Stimulated activated CD8-positive, alpha-beta memory T cell treated with anti-CD3 and anti-CD28 coated beads, Interleukin-7, amount 100 ng/mL, for 24 hours (primary cell): ENCODE data around the gene RGS14.

ENCODE experiments used
- DNase-seq: peaks from one replicate; pipeline ENCODE4 v3.0.0-alpha.2; 2020; ENCODE audit warnings: low read depth

RGS14 gene

DNA sequence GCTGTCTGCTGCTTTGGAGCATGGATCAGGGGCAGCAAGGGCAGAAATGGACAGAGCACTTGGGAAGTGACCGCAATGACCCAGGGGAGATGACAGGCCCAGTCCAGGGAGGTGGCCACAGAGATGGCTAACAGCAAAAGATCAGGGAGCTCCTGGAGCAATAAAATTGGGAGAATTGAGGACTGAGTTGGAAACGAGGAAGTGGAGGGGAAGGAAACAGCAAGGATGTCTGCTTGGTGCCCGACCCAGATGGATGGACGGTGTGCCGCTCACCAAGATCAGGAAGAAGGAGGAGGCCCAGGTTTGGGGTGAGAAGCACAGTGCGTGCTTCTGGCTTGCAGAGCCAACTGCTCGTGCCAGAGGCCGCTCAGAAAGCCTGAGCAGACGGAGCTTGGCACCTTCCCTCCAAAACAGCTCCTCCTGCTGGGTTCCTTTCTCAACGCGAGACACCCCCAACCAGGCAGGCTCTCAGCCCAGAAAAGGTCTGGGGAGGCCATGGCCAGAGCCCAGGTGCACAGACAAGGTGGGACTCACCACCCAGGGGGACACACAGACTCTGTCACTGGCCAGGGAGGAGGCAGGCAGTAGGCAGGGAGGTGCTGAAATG is 24.8 kb downstream of the RGS14 start:
- no peak for DNase-seq

DNA sequence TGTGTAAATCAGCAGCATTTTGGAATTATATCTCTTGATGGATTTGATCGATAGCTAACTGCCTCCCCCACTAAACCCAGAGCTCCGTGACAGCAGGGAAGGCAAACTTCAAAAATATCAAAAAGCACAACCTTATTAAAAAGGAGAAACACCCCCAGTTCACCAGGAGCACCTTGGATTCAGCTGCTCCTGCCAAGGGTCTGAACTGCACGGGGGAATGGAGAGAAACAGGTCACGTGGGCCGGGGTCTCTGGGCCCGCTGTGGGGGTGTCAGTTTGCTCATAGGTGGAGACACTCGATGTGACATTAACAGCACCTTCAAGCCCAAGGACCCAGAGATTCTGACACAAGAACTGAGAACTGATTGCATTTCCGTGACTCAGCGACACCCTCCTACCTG is 25.5 kb downstream of the RGS14 start:
- no peak for DNase-seq

DNA sequence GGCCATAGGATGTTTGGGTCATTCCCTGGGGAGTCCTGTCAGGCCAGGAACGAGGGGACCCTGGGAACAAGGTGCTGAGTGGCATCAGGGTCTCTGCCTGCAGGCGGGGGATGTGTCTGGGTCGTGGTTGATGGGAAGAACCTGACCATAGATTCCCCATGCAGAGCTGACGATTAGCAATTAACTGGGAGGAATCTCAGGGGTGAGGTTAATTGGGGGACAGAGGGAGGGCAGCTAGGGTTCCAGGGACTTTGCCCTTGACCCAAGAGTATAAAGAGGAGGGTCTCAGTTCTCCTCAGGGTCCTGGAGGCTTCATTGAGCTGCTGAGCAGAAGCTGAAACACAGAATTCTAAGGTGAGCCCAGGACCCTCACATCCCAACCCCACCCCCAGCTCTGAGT is 26.4 kb downstream of the RGS14 start, which contains the start of gene SLC34A1:
Gene SLC34A1 (plus strand): TSS at position 301 of the 400 bp plus-strand sequence. CDS start 1,308 bp downstream, outside the sequence.
- DNase-seq: no peak

DNA sequence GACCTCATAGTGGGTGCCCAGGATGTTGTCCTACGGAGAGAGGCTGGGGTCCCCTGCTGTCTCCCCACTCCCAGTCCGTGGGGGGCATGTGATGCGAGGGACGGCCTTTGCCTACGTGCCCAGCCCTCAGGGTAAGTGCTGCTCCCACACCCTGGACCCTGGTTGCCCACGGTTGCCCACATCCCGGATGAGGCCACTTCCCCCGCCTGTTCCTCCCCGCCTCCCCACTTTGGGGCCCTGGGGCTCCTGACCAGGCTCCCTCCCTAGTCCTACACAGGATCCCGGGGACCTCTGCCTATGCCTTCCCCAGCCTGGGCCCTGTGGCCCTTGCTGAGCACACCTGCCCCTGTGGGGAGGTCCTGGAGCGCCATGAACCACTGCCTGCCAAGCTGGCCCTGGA is 28.0 kb downstream of the RGS14 start:
- DNase-seq: no peak

DNA sequence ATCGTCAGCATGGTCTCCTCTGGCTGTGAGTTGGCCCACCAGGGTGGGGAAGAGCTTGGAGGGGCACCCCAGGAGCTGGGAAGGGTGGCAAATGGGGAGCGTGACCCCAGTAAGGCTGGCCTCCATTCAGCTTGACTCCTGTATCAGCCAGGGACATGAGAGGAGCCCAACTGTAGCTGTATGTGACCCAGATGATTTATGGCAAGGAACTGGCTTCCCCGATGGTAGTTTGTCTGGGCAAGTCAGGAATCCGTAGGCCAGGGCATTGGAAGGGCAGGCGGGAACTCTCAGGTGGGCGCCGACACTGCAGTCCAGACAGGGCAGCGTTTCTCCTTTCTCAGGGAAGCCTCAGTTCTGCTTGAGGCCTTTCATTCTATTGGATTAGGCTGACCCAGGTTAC is 28.8 kb downstream of the RGS14 start:
- DNase-seq: no peak

DNA sequence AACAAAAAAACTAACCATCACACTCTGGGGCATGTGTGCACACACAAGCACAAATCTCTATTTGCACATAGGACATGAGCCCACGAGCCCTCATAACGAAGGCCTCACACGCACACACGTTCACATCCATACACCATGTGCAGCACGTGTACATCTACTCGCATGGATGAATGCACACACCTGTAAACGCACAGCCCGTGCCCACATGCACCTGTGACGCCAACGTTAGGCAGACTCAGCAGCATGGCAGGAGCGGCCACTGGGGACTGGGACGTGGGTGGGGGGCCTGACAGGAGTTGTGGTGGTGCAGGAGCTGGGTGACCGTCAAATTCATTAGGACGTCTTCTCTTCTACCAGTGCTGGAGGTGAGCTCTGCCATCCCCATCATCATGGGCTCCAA is 29.7 kb downstream of the RGS14 start:
- no peak for DNase-seq

DNA sequence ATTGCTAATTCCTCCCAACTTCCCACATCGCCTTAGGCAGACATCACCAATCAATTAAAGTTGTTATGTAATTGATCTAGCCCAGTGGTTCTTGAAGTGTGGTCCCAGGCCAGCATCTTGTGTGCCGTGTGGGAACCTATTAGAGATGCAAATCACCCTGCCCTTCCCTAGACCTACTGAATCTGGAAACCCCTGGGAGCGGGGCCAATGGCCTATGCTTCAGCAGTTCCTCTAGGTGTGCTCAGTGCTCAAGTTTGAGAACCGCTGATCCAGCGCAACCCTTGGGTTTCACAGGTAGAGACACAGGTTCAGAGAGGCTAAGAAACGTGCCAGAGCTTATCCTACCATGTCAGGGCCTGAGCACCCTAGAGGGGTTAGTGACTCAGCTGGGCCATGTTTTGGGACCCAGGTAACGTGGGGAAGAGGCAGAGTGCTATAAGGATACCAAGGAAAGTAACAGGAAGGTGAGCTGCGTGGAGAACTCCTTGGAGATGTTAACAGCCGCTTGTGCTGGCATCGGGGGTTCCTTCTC is 30.9 kb downstream of the RGS14 start:
- DNase-seq: no peak

DNA sequence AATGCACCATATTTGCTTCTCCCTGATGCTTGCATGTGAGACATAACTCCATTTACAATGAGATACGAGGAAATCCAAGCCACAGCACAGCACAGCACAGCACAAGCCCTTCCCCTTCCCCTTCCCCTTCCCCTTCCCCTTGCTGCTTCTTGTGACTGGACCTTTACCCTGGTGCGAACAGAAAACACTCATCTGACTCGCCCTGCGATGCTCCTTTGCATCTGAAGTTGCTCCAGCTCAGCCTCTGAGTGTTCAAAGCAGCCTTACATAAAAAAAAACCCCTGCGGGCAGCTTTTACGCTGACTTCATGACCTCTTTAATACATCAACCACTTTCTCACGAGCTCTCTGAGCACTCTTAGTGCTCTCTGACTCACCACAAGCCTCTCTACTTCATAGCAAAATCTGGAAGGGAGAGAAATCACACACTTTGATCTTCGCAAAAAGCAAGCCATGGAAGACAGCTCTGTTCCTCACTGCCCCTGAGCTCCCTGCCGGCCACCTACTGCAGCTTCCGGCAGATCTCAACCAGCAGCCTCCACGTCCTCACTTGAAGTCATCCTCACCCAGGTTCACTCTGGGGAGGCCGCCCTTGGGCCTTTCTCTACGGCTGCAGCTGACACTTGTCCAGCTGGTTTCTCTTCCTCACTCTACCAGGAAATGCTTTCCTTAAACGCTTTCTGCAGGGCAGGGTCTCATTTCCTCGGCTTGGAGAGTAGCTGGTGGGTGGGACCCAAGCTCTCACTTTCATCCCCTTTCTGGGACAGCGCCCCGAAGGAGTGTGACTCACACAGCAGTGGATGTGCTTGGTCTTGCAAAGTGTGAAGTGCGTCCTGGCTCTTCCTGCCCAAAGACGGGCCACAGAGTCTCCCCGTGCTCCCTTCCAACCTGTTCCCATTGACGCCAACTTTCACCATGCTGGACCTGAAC is 31.8 kb downstream of the RGS14 start:
- no peak for DNase-seq

DNA sequence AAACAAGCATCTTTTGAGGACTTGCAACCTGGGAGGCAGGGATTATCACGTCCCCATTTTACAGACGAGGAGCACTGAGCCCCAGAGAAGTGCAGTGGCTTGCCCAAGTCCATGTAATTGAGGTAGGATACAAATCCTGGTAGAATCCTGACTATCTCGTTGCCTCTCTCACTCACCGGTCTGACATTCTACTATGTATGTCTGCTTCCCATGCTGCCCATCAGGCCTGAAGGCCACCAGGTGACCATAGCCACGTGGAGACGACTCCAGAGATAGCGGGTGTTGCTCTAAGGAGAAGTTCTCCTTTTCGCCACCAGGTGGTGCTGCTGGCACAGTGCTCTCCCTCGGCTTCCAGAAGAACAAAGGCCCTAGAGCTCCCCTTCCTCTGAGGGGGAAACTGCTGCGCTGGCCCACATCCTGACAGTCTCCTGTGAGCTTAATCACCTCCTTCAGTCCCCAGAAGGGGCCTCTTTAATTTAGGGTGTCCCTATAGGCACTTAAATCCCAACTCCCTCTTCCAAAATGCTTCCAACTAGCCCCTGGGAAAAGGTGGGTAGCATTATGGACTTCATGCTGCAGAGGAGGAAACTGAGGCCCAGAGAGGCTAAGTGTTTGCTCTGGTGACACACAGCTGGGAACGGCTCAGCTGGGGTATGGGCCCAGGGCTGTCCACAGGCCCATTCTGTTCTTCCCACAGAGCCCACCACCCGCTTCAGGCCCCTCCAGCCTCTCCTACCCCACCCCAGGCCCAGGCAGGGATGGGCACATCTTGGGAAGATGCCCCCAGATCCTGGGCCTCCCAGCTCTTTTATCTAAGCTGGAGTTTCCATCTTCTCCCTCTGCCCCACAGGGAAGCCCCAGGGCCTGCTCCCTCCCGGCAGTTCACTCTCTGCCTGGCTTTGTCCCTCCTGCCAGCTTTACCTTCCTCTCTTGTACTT is 32.9 kb downstream of the RGS14 start:
- peak; percentile 81 for DNase-seq

DNA sequence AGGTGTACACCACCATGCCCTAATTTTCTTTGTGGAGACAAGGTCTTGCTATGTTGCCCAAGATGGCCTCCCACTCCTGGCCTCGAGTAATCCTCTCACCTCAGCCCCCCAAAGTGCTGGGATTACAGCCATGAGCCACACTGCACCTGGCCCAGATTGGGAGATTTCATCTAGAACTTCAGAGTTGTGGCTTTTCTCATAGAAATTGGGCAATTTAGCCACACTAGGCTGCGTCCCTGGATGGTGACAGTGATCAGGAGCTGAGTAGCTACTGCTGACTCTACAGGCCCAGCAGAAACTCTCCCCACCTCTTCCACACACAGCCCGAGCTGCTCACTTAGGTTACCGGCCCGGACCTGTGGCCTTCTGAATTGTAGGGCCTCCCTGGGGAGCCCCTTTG is 35.0 kb downstream of the RGS14 start:
- DNase-seq: no peak

DNA sequence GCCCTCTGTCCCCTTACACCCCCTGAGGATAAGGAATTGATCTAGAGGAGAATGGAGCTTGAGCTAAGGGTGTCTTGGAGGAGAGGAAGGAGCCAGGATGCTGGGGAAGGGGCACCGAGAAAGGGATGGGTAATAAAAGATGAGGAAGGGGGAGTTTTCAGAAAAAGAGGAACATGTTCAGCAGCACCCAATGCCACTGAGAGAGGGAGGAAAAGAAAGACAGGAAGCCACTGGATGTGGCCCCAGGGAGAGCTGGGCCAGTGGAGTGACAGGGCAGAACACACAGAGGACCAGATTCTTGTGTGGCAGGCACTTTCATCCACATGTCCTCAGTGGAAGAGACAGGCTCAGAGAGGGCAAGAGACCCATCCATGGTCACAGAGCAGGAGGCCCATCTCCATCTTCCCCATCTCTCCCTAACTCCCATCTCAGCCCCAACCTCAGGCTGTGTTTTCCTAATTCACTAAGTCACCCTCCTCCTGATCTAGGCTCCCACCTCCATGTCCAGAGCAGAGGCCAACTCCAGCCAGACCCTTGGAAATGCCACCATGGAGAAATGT is 35.6 kb downstream of the RGS14 start:
- no peak for DNase-seq

DNA sequence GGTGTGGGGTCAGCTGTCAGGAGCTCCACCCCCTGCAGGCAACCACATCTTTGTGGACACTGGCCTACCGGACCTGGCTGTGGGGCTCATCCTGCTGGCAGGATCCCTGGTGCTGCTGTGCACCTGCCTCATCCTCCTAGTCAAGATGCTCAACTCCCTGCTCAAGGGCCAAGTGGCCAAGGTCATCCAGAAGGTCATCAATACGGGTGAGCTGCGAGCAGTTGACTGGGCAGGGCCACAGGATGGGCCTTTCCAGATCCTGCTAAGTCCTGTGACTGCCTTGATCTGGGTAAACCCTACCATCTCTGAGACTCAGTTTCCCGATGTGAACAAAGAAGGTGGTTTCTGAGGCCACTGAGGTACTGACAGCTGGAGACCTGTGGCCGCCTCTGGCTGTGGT is 36.3 kb downstream of the RGS14 start:
- DNase-seq: no peak

DNA sequence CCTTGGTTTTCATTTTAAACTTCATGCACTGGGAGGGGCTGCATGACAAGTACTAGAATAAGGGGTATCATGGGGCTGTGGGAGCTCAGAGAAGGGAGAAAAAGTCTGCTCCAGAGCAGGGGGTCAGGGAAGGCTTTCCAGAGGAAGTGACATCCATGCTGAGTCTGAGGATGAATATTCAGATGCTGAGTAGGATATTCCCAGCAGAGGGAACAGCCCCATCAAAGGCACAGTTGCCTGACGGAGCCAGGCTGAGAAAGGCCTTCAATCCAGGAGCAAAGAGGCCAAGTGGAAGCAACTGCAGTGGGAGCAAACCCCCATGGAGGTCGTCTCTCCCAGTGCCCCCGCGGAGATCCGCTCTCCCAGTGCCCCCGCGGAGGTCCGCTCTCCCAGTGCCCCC is 38.4 kb downstream of the RGS14 start:
- no peak for DNase-seq

DNA sequence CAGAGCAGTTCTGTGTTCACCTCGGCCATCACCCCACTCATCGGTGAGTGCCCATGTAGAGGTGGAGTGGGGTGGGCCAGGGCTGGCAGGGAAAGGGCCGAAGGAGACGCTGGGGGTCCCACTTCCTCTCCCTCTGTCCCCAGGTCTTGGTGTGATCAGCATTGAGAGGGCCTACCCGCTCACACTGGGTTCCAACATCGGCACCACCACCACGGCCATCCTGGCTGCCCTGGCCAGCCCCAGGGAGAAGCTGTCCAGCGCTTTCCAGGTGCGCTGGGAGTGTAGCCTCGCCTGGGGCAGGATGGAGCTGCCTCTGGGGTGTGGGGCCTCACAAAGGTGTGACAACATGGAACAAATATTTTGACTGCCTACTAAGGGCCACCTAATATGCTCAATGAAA is 39.1 kb downstream of the RGS14 start:
- DNase-seq: no peak

DNA sequence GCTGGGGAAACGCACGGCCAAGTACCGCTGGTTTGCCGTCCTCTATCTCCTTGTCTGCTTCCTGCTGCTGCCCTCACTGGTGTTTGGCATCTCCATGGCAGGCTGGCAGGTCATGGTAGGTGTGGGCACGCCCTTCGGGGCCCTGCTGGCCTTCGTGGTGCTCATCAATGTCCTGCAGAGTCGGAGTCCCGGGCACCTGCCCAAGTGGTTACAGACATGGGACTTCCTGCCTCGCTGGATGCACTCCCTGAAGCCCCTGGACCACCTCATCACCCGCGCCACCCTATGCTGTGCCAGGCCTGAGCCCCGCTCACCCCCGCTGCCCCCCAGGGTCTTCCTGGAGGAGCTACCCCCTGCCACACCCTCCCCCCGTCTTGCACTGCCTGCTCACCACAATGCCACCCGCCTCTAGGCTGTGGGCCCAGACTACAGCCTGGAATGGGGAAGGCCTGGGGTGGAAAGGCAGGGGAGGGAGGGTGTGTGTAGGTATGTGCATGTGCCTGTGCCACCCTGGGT is 40.2 kb downstream of the RGS14 start:
- DNase-seq: no peak

DNA sequence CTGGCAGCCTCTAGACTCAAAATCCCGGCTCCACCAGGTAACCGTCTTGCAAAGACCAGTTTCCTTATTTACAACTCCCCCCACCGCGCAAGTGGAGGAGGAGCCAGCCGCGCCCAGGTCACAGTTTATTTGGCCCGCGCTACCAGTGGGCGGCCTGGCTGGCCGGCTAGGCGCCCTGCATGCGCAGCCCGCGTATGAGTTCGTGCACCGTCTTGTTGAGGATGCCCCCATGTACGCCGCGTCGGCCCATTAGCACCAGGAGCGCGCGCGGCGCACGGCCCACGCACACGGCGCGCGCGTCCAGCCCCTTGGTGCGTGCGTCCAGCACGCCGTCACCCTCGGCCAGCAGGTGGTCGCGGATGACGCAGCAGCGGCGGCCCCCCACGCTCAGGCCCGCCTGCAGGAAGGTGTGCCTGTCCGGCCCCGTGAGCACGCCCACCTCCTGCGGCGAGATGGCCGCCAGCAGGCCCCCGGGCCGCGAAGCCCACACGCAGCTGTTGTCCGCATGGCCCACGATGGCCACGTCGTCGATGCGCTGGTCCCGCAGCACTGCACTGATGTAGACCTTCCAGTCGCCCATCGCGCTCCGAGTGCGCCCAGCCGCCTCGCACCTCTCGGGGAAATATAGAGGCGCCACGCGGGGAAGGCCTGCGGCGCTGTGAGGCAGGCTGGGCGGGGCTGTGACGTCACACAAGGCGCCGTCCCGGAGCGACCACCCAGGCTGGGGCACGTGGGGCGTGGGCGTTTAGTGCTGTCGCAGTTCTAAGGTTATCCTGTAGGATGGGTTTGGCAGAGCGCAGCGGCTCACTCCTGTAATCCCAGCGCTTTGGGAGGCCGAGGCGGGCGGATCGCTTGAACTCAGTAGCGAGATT is 42.5 kb downstream of the RGS14 start, which contains the start of gene PFN3:
Gene PFN3 (minus strand): TSS at position 665 of the 872 bp plus-strand sequence. CDS start 85 bp downstream, at position 580.
- no peak for DNase-seq

DNA sequence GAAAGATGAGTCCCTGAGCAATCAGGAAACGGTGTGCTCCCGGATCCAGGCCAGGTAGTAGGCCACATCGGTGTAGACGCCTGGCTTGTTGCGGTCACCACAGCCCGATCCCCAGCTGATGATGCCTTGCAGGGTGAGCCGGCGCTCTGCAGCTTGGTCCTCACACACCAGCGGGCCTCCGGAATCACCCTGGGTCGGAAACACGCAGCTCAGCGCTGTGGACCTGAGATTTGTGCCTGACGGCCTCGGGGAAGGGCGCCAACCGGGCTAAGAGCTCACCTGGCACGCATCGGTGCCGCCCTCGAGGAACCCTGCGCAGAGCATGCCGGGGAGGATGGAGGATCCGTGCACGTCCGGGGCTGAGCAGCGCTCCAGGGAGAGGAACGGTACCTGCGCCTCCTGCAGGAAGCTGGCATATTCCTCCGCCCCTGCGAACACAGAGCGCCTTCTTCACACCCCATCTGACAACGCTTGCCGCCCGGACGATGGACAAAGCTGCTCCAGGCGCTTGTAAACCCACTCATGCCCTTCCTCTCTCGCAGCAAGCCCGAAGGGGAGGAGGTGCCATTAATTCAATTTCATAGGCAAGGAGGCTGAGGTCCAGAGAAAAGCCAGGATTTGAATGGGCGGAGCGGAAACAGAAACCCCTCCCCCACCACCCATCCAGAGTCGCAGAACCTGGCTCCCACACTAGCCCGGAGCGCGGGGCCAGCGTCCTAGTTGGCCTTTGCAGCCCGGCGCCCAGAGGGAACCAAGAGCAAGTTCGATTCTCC is 44.7 kb downstream of the RGS14 start:
- no peak for DNase-seq

DNA sequence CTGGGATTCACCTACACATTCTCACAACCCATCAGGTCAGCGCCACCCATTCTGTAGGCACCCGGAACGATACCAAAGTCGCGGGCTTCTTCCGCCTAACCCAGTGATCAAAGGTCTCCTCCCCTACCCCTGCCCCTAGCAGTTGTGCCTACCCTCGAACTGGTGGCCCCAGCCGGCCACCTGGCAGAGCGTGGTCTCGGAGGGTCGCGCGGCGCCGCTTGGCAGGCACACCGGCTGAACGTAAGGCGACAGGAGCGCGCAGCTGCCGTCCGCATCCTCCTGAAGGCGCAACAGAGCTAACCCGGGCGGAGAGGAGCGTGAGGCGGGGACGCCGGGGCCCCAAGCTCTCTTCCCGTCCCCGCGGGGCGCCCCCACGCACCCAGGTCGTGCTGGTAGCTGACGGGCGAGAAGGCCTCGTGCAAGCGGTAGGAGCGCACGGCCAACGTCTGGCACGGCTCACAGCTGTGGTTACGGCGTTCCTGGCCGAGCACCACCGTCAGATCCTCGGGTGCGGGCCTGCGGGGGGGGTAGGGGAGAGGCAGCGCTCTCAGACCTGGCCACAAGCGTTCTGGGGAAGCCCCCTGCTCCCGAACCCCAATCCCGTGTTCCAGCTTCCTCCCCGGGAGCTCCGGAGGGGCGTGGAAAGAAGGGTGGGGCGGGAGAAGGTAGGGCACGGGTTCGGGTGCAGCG is 45.5 kb downstream of the RGS14 start:
- DNase-seq: no peak
